ENCODE results near the gene OPN3.
A peak's percentile ranks its signal among the peaks of the same experiment; 100 is the strongest.
"Not testable (repeated sequence)": the region's sequence is repeated elsewhere in the genome, so short reads cannot be mapped to it uniquely, and the experiment has no call there.

Gene OPN3

GRCh38 chr1:241640149-241640866 lies at the start of gene OPN3, which contains the start of gene CHML:
TSS of gene OPN3 (minus strand) at chr1:241640369. CDS start at chr1:241640254, 115 bp downstream.
TSS of gene CHML (minus strand) at chr1:241640369. CDS start at chr1:241635766, 4,603 bp downstream.
- peak; percentile 87 for DNase-seq (ENCODE audit: low read depth, low spot score)

- no peak for DNase-seq (ENCODE audit: low read depth, low spot score)
Observed at GRCh38 chr1:241688940-241689368, 48.8 kb upstream of the OPN3 start.

GRCh38 chr1:241684108-241684507 lies 43.9 kb upstream of the OPN3 start:
- no peak for DNase-seq (ENCODE audit: low read depth, low spot score)

- no peak for DNase-seq (ENCODE audit: low read depth, low spot score)
Observed at GRCh38 chr1:241682921-241683320, 42.8 kb upstream of the OPN3 start.

GRCh38 chr1:241681861-241682448 lies 41.8 kb upstream of the OPN3 start:
- not testable (repeated sequence) for DNase-seq (ENCODE audit: low read depth, low spot score)

- DNase-seq (ENCODE audit: low read depth, low spot score), result no peak
Observed at GRCh38 chr1:241679961-241680360, 39.8 kb upstream of the OPN3 start.

GRCh38 chr1:241679404-241679803 lies 39.2 kb upstream of the OPN3 start:
- no peak for DNase-seq (ENCODE audit: low read depth, low spot score)

GRCh38 chr1:241678536-241678935 lies 38.4 kb upstream of the OPN3 start:
- DNase-seq (ENCODE audit: low read depth, low spot score), result no peak

GRCh38 chr1:241677201-241677600 lies 37.0 kb upstream of the OPN3 start:
- DNase-seq (ENCODE audit: low read depth, low spot score), result peak; percentile 18

GRCh38 chr1:241675983-241676382 lies 35.8 kb upstream of the OPN3 start:
- no peak for DNase-seq (ENCODE audit: low read depth, low spot score)

GRCh38 chr1:241674805-241675384 lies 34.7 kb upstream of the OPN3 start:
- DNase-seq (ENCODE audit: low read depth, low spot score), result no peak

- no peak for DNase-seq (ENCODE audit: low read depth, low spot score)
Observed at GRCh38 chr1:241672301-241672700, 32.1 kb upstream of the OPN3 start.

GRCh38 chr1:241666419-241666818 lies 26.2 kb upstream of the OPN3 start:
- DNase-seq (ENCODE audit: low read depth, low spot score), result no peak

GRCh38 chr1:241660424-241660972 lies 20.3 kb upstream of the OPN3 start:
- DNase-seq (ENCODE audit: low read depth, low spot score), result no peak

- not testable (repeated sequence) for DNase-seq (ENCODE audit: low read depth, low spot score)
Observed at GRCh38 chr1:241659016-241659415, 18.8 kb upstream of the OPN3 start.

GRCh38 chr1:241658081-241658793 lies 18.1 kb upstream of the OPN3 start:
- DNase-seq (ENCODE audit: low read depth, low spot score), result no peak

- no peak for DNase-seq (ENCODE audit: low read depth, low spot score)
Observed at GRCh38 chr1:241654641-241655040, 14.5 kb upstream of the OPN3 start.

GRCh38 chr1:241654019-241654418 lies 13.8 kb upstream of the OPN3 start:
- no peak for DNase-seq (ENCODE audit: low read depth, low spot score)

- DNase-seq (ENCODE audit: low read depth, low spot score), result no peak
Observed at GRCh38 chr1:241652012-241652411, 11.8 kb upstream of the OPN3 start, which contains the start of gene WDR64. TSS of gene WDR64 (plus strand) at chr1:241652281. CDS start at chr1:241652485, 204 bp downstream.

- DNase-seq (ENCODE audit: low read depth, low spot score), result no peak
Observed at GRCh38 chr1:241648159-241648558, 8.0 kb upstream of the OPN3 start.

GRCh38 chr1:241647658-241648057 lies 7.5 kb upstream of the OPN3 start:
- no peak for DNase-seq (ENCODE audit: low read depth, low spot score)

GRCh38 chr1:241646201-241646600 lies 6.0 kb upstream of the OPN3 start:
- no peak for DNase-seq (ENCODE audit: low read depth, low spot score)
